ENCODE data around the gene NDRG2.
"Not testable (repeated sequence)": the region's sequence is repeated elsewhere in the genome, so short reads cannot be mapped to it uniquely, and the experiment has no call there.

NDRG2 gene

GRCh38 chr14:21003788-21004346, 21.0 kb downstream of the NDRG2 start:
- DNase-seq (ENCODE audit: low spot score): no peak

GRCh38 chr14:21001218-21001617, 23.6 kb downstream of the NDRG2 start:
- DNase-seq (ENCODE audit: low spot score): no peak

- DNase-seq (ENCODE audit: low spot score): no peak
Measured at GRCh38 chr14:20999591-20999990, 25.3 kb downstream of the NDRG2 start.

- DNase-seq (ENCODE audit: low spot score): no peak
Measured at GRCh38 chr14:20998674-20999366, 26.0 kb downstream of the NDRG2 start, which contains the start of gene SLC39A2. SLC39A2 (plus strand) TSS chr14:20999293; CDS start chr14:20999447, 154 bp downstream.

- DNase-seq (ENCODE audit: low spot score): no peak
Measured at GRCh38 chr14:20998139-20998538, 26.7 kb downstream of the NDRG2 start.

- no peak for DNase-seq (ENCODE audit: low spot score)
Measured at GRCh38 chr14:20997564-20997963, 27.3 kb downstream of the NDRG2 start.

GRCh38 chr14:20997115-20997514, 27.7 kb downstream of the NDRG2 start:
- DNase-seq (ENCODE audit: low spot score): no peak

- DNase-seq (ENCODE audit: low spot score): no peak
Measured at GRCh38 chr14:20996521-20996920, 28.3 kb downstream of the NDRG2 start.

GRCh38 chr14:20989787-20990600, 34.9 kb downstream of the NDRG2 start, which contains the start of gene METTL17:
METTL17 (plus strand) TSS chr14:20989980; CDS start chr14:20990003, 23 bp downstream.
- DNase-seq (ENCODE audit: low spot score): peak; percentile 96

- no peak for DNase-seq (ENCODE audit: low spot score)
Measured at GRCh38 chr14:20989471-20989786, 35.4 kb downstream of the NDRG2 start.

GRCh38 chr14:20988717-20989470, 36.0 kb downstream of the NDRG2 start:
- DNase-seq (ENCODE audit: low spot score): peak; percentile 8

GRCh38 chr14:20986811-20987210, 38.0 kb downstream of the NDRG2 start:
- peak; percentile 5 for DNase-seq (ENCODE audit: low spot score)

- DNase-seq (ENCODE audit: low spot score): not testable (repeated sequence)
Measured at GRCh38 chr14:20985650-20986049, 39.2 kb downstream of the NDRG2 start.

GRCh38 chr14:20982646-20983369, 42.1 kb downstream of the NDRG2 start:
- DNase-seq (ENCODE audit: low spot score): no peak

GRCh38 chr14:20980906-20981305, 44.0 kb downstream of the NDRG2 start:
- DNase-seq (ENCODE audit: low spot score): no peak

- DNase-seq (ENCODE audit: low spot score): no peak
Measured at GRCh38 chr14:20978687-20979086, 46.2 kb downstream of the NDRG2 start.

- DNase-seq (ENCODE audit: low spot score): no peak
Measured at GRCh38 chr14:20976291-20976690, 48.6 kb downstream of the NDRG2 start.

GRCh38 chr14:20973501-20973900, 51.4 kb downstream of the NDRG2 start:
- no peak for DNase-seq (ENCODE audit: low spot score)

GRCh38 chr14:20971705-20972021, 53.2 kb downstream of the NDRG2 start:
- DNase-seq (ENCODE audit: low spot score): no peak

- peak; percentile 89 for DNase-seq (ENCODE audit: low spot score)
Measured at GRCh38 chr14:20970983-20971704, 53.7 kb downstream of the NDRG2 start.

GRCh38 chr14:20970647-20970982, 54.2 kb downstream of the NDRG2 start:
- no peak for DNase-seq (ENCODE audit: low spot score)
